ENCODE data around the gene PCDHA8. TPM values are rescaled to one million over a fixed set of nuclear protein-coding genes. Genes with fewer than 3 reads are reported as not detected.
"Not testable (repeated sequence)": the region's sequence is repeated elsewhere in the genome, so short reads cannot be mapped to it uniquely, and the experiment has no call there.

The PCDHA8 gene
- total RNA-seq, 5 donors from 2014 or later (not counting 1 experiment from before 2014, with no cell fraction given) = not detected

DNA sequence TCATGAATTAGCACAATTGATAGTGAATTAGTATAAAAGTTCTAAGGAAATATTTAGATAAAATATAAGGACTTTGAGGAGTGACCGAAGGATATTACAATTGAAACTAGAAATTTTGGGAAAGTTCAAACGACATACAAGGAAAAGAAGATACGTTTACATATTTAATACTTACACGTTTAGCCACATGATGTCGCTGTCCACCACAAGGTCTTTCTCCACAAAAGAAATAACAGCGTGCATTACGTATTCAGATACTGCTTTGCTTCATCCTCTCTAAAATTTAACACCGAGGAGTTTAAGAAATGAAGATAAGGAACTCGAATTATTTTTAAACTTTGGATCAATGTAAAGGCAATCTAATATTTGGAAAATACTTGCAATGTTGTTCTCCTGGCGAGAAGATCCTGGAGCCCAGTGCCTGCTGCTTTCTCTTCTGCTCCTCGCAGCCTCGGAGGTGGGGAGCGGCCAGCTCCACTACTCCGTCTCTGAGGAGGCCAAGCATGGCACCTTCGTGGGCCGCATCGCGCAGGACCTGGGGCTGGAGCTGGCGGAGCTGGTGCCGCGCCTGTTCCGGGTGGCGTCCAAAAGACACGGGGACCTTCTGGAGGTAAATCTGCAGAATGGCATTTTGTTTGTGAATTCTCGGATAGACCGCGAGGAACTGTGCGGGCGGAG lies 40.0 kb upstream of the PCDHA8 start, which contains the start of gene PCDHA3:
TSS of gene PCDHA3 (plus strand) at position 242 of the 678 bp plus-strand sequence.
- peaks cover 4% of the 10 kb centered on the region for H3K9me3 ChIP-seq
- no peaks in the 10 kb centered on the region for H3K36me3 ChIP-seq (ENCODE audit: control insufficient read depth in 2 of 2, extremely low read depth in 1 of 2, insufficient read depth in 1 of 2, low read length in 1 of 2)
- peaks cover 17 to 22% of the 10 kb centered on the region in 2 donors for H3K27me3 Mint-ChIP-seq
- WGBS (ENCODE audit: insufficient coverage) = 48% methylated on average over 20 of the region's 29 CpGs
- no peaks in the 10 kb centered on the region for H3K4me1 ChIP-seq (ENCODE audit: control insufficient read depth in 1 of 2, extremely low read depth in 1 of 2, insufficient read depth in 2 of 2, low read length in 2 of 2)
- no peak within 1 kb of the TSS for H3K27ac Mint-ChIP-seq
- peaks cover 9 to 31% (median 25%) of the 10 kb centered on the region in 3 donors for H3K9me3 Mint-ChIP-seq
- peaks cover 0 to 27% of the 10 kb centered on the region in 2 experiments for H3K27me3 ChIP-seq (replicated peaks in 1 of 2; ENCODE audit: control insufficient read depth in 2 of 2, extremely low read depth in 1 of 2, insufficient read depth in 2 of 2, low read length in 1 of 2)
- H3K27ac ChIP-seq (ENCODE audit: low read length) = no peak within 1 kb of the TSS
- ATAC-seq (replicated peaks in 1 of 4) (no peak), DNase-seq (no peak)
- ChIA-PET POLR2A (no interaction called here), CTCF (no interaction called here)
- no peak within 1 kb of the TSS for H3K4me3 Mint-ChIP-seq
- no peak within 1 kb of the TSS for H3K4me3 ChIP-seq (ENCODE audit: control insufficient read depth in 1 of 2, extremely low read depth in 1 of 2, low read length in 1 of 2)
- no peaks in the 10 kb centered on the region for H3K36me3 Mint-ChIP-seq
- no peaks in the 10 kb centered on the region for H3K4me1 Mint-ChIP-seq

GRCh38 chr5:140801494-140801841 lies 39.5 kb upstream of the PCDHA8 start:
- H3K27me3 ChIP-seq (replicated peaks in 1 of 2; ENCODE audit: control insufficient read depth in 2 of 2, extremely low read depth in 1 of 2, insufficient read depth in 2 of 2, low read length in 1 of 2) = peaks cover 0 to 24% of the 10 kb centered on the region in 2 experiments
- H3K4me1 ChIP-seq (ENCODE audit: control insufficient read depth in 1 of 2, extremely low read depth in 1 of 2, insufficient read depth in 2 of 2, low read length in 2 of 2) = no peaks in the 10 kb centered on the region
- Mint-ChIP-seq H3K36me3 (no peaks in the 10 kb centered on the region), H3K4me3 (no peak overlapping the region), H3K27me3 (peaks cover 22 to 26% of the 10 kb centered on the region in 2 donors), H3K27ac (no peak overlapping the region), H3K4me1 (no peaks in the 10 kb centered on the region), H3K9me3 (peaks cover 9 to 32% (median 29%) of the 10 kb centered on the region in 3 donors)
- no peak overlapping the region for H3K4me3 ChIP-seq (ENCODE audit: control insufficient read depth in 1 of 2, extremely low read depth in 1 of 2, low read length in 1 of 2)
- DNase-seq (no peak), ATAC-seq (replicated peaks in 1 of 4) (no peak)
- H3K36me3 ChIP-seq (ENCODE audit: control insufficient read depth in 2 of 2, extremely low read depth in 1 of 2, insufficient read depth in 1 of 2, low read length in 1 of 2) = no peaks in the 10 kb centered on the region
- 43% methylated on average over 6 of the region's 16 CpGs for WGBS (ENCODE audit: insufficient coverage)
- H3K9me3 ChIP-seq = peaks cover 4% of the 10 kb centered on the region
- POLR2A ChIA-PET = no interaction called here
- CTCF ChIA-PET = no interaction called here
- no peak overlapping the region for H3K27ac ChIP-seq (ENCODE audit: low read length)

DNA sequence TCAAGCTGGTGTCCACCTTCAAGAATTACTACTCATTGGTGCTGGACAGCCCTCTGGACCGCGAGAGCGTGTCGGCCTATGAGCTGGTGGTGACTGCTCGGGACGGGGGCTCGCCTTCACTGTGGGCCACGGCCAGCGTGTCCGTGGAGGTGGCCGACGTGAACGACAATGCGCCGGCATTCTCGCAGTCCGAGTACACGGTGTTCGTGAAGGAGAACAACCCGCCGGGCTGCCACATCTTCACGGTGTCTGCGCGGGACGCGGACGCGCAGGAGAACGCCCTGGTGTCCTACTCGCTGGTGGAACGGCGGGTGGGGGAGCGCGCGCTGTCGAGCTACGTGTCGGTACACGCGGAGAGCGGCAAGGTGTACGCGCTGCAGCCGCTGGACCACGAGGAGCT lies 38.6 kb upstream of the PCDHA8 start:
- H3K27ac ChIP-seq (ENCODE audit: low read length); H3K36me3 Mint-ChIP-seq; CTCF ChIA-PET; H3K4me1 Mint-ChIP-seq; POLR2A ChIA-PET; ATAC-seq (replicated peaks in 1 of 4); H3K27ac Mint-ChIP-seq; DNase-seq; H3K4me3 ChIP-seq (ENCODE audit: control insufficient read depth in 1 of 2, extremely low read depth in 1 of 2, low read length in 1 of 2); H3K4me3 Mint-ChIP-seq; H3K4me1 ChIP-seq (ENCODE audit: control insufficient read depth in 1 of 2, extremely low read depth in 1 of 2, insufficient read depth in 2 of 2, low read length in 2 of 2); H3K36me3 ChIP-seq (ENCODE audit: control insufficient read depth in 2 of 2, extremely low read depth in 1 of 2, insufficient read depth in 1 of 2, low read length in 1 of 2); H3K9me3 ChIP-seq: not testable (repeated sequence)
- peaks cover 26 to 29% of the 10 kb centered on the region in 2 donors for H3K27me3 Mint-ChIP-seq
- peaks cover 0 to 21% of the 10 kb centered on the region in 2 experiments for H3K27me3 ChIP-seq (replicated peaks in 1 of 2; ENCODE audit: control insufficient read depth in 2 of 2, extremely low read depth in 1 of 2, insufficient read depth in 2 of 2, low read length in 1 of 2)
- WGBS (ENCODE audit: insufficient coverage) = 69% methylated on average over 45 of the region's 45 CpGs
- H3K9me3 Mint-ChIP-seq = peaks cover 9 to 33% (median 33%) of the 10 kb centered on the region in 3 donors

GRCh38 chr5:140802781-140803271 lies 38.2 kb upstream of the PCDHA8 start:
- ChIA-PET CTCF (no interaction called here), POLR2A (no interaction called here)
- 61% methylated on average over 53 of the region's 53 CpGs for WGBS (ENCODE audit: insufficient coverage)
- Histone ChIP-seq H3K27ac (ENCODE audit: low read length) (no peak overlapping the region), H3K36me3 (ENCODE audit: control insufficient read depth in 2 of 2, extremely low read depth in 1 of 2, insufficient read depth in 1 of 2, low read length in 1 of 2) (no peaks in the 10 kb centered on the region), H3K4me3 (ENCODE audit: control insufficient read depth in 1 of 2, extremely low read depth in 1 of 2, low read length in 1 of 2) (no peak overlapping the region), H3K4me1 (ENCODE audit: control insufficient read depth in 1 of 2, extremely low read depth in 1 of 2, insufficient read depth in 2 of 2, low read length in 2 of 2) (no peaks in the 10 kb centered on the region), H3K9me3 (peaks cover 4% of the 10 kb centered on the region), H3K27me3 (replicated peaks in 1 of 2; ENCODE audit: control insufficient read depth in 2 of 2, extremely low read depth in 1 of 2, insufficient read depth in 2 of 2, low read length in 1 of 2) (peaks cover 0 to 19% of the 10 kb centered on the region in 2 experiments)
- Mint-ChIP-seq H3K9me3 (peaks cover 9 to 34% (median 32%) of the 10 kb centered on the region in 3 donors), H3K27me3 (peaks cover 26 to 28% of the 10 kb centered on the region in 2 donors), H3K36me3 (no peaks in the 10 kb centered on the region), H3K4me1 (no peaks in the 10 kb centered on the region), H3K4me3 (no peak overlapping the region), H3K27ac (no peak overlapping the region)
- ATAC-seq (replicated peaks in 1 of 4) = no peak
- no peak for DNase-seq

DNA sequence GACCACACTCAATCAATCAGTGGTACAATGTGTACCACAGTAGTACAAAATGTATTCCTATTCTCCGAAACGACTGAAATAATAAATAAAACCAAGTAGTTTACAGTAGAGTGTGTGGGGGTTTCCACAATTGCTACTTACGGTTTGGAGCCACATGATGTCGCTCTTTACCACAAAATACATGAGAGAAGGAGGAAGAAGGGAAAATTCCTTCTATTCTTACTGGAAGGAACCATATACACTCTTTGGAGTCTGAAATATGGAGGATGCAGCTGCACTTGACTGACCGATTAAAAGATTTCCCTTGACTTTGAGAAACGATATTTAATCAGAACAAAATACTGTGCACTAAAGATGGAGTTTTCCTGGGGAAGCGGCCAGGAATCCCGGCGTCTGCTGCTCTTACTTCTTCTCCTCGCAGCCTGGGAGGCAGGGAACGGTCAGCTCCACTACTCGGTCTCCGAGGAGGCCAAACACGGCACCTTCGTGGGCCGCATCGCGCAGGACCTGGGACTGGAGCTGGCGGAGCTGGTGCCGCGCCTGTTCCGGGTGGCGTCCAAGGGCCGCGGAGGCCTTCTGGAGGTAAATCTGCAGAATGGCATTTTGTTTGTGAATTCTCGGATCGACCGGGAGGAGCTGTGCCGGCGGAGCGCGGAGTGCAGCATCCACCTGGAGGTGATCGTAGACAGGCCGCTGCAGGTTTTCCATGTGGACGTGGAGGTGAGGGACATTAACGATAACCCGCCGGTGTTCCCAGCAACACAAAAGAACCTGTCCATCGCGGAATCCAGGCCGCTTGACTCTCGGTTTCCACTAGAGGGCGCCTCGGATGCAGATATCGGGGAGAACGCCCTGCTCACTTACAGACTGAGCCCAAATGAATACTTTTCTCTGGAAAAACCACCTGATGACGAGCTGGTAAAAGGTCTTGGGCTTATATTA lies 33.9 kb upstream of the PCDHA8 start, which contains the start of gene PCDHA4:
TSS of gene PCDHA4 (plus strand) at position 235 of the 942 bp plus-strand sequence.
- Histone ChIP-seq H3K36me3 (ENCODE audit: control insufficient read depth in 2 of 2, extremely low read depth in 1 of 2, insufficient read depth in 1 of 2, low read length in 1 of 2) (no peaks in the 10 kb centered on the region), H3K9me3 (no peaks in the 10 kb centered on the region), H3K4me3 (ENCODE audit: control insufficient read depth in 1 of 2, extremely low read depth in 1 of 2, low read length in 1 of 2) (no peak within 1 kb of the TSS), H3K4me1 (ENCODE audit: control insufficient read depth in 1 of 2, extremely low read depth in 1 of 2, insufficient read depth in 2 of 2, low read length in 2 of 2) (no peaks in the 10 kb centered on the region), H3K27me3 (replicated peaks in 1 of 2; ENCODE audit: control insufficient read depth in 2 of 2, extremely low read depth in 1 of 2, insufficient read depth in 2 of 2, low read length in 1 of 2) (peaks cover 0 to 15% of the 10 kb centered on the region in 2 experiments), H3K27ac (ENCODE audit: low read length) (no peak within 1 kb of the TSS)
- ChIA-PET POLR2A (no interaction called here), CTCF (no interaction called here)
- WGBS (ENCODE audit: insufficient coverage) = 37% methylated on average over 30 of the region's 47 CpGs
- peak within 1 kb of the TSS in 1 of 3 donors; percentile 7 for H3K4me3 Mint-ChIP-seq
- ATAC-seq (replicated peaks in 1 of 4) (no peak), DNase-seq (peak in 1 of 35 experiments; percentile 3)
- no peak within 1 kb of the TSS for H3K27ac Mint-ChIP-seq
- no peaks in the 10 kb centered on the region for H3K4me1 Mint-ChIP-seq
- peaks cover 21 to 23% of the 10 kb centered on the region in 2 donors for H3K27me3 Mint-ChIP-seq
- no peaks in the 10 kb centered on the region for H3K36me3 Mint-ChIP-seq
- H3K9me3 Mint-ChIP-seq = peaks cover 9 to 40% (median 21%) of the 10 kb centered on the region in 3 donors

- DNase-seq; H3K27ac ChIP-seq (ENCODE audit: low read length); H3K36me3 ChIP-seq (ENCODE audit: control insufficient read depth in 2 of 2, extremely low read depth in 1 of 2, insufficient read depth in 1 of 2, low read length in 1 of 2); H3K27me3 ChIP-seq (replicated peaks in 1 of 2; ENCODE audit: control insufficient read depth in 2 of 2, extremely low read depth in 1 of 2, insufficient read depth in 2 of 2, low read length in 1 of 2); H3K36me3 Mint-ChIP-seq; H3K27ac Mint-ChIP-seq; H3K9me3 ChIP-seq; H3K4me3 ChIP-seq (ENCODE audit: control insufficient read depth in 1 of 2, extremely low read depth in 1 of 2, low read length in 1 of 2); H3K4me3 Mint-ChIP-seq; POLR2A ChIA-PET; CTCF ChIA-PET; H3K4me1 Mint-ChIP-seq; H3K4me1 ChIP-seq (ENCODE audit: control insufficient read depth in 1 of 2, extremely low read depth in 1 of 2, insufficient read depth in 2 of 2, low read length in 2 of 2); ATAC-seq (replicated peaks in 1 of 4): not testable (repeated sequence)
- H3K9me3 Mint-ChIP-seq = peaks cover 14 to 47% (median 25%) of the 10 kb centered on the region in 3 donors
- 79% methylated on average over 58 of the region's 62 CpGs for WGBS (ENCODE audit: insufficient coverage)
- H3K27me3 Mint-ChIP-seq = peaks cover 23 to 25% of the 10 kb centered on the region in 2 donors
These were observed 32.6 kb upstream of the PCDHA8 start for GRCh38 chr5:140808241-140808888.

All from T-cell (primary cell).